ENCODE measurements around the gene GPS1.
"Not testable (repeated sequence)": the region's sequence is repeated elsewhere in the genome, so short reads cannot be mapped to it uniquely, and the experiment has no call there.

GPS1 gene

DNA sequence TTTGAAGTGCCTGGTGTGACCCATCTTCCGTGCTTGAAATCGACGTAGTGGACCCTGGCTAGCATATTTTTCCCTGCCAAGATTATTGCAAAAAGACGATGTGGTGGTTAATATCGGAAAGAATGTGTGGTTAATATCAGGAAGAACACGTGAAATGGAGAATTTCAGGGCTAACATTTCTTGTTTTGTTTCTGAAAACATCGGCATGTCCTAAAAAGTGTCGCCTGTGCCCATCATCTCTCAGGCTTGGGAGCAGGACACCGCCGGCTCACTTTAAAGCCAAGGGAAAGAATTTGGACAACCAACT is 13.9 kb upstream of the GPS1 start:
- DNase-seq (ENCODE audit: low read depth, low spot score) = no peak
- peak overlapping the region; percentile 75 for H3K4me3 ChIP-seq (ENCODE audit: low read length)

DNA sequence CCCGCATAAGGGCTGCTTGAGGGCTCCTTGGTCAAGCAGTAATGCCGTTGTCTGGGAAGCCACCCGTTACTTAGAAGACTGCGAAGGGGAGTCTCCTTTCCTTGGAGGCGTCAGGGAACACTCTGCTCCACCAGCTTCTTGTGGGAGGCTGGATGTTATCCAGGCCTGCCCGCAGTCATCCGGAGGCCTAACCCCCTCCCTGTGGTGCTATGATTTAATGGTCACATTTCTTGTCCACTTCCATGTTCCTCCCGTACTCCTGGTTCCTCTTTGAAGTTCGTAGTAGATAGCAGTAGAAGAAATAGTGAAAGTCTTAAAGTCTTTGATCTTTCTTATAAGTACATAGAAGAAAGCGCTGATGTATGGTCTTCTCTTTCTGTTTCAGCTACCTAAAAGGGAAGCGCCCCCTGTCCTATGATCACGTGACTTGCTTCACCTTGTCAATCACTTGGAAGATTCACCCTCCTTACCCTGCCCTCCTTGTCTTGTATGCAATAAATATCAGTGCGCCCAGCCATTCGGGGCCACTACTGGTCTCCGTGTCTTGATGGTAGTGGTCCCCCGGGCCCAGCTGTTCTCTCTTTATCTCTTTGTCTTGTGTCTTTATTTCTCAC is 12.8 kb upstream of the GPS1 start:
- DNase-seq (ENCODE audit: low read depth, low spot score) = peak; percentile 56
- not testable (repeated sequence) for H3K4me3 ChIP-seq (ENCODE audit: low read length)

GRCh38 chr17:82039695-82040299 is 11.9 kb upstream of the GPS1 start:
- no peak overlapping the region for H3K4me3 ChIP-seq (ENCODE audit: low read length)
- DNase-seq (ENCODE audit: low read depth, low spot score) = no peak

GRCh38 chr17:82041144-82041814 is 10.4 kb upstream of the GPS1 start:
- no peak overlapping the region for H3K4me3 ChIP-seq (ENCODE audit: low read length)
- no peak for DNase-seq (ENCODE audit: low read depth, low spot score)

DNA sequence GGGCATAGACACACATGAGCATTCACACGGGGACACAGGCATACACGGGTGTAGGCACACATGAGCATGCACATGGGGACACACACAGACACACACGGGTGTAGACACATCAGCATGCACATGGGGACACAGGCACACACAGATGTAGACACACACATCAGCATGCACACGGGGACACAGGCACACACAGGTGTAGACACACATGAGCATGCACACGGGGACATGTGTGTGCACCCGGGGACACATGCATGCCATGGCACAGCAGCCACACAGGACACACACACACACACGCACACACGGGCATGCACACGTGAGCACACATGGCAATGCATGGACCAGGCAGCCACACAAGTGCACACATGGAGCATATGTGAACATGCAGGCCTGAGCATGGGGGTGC is 9.0 kb upstream of the GPS1 start:
- DNase-seq (ENCODE audit: low read depth, low spot score) = no peak

GRCh38 chr17:82043507-82043906 is 8.2 kb upstream of the GPS1 start:
- no peak for DNase-seq (ENCODE audit: low read depth, low spot score)
- H3K4me3 ChIP-seq (ENCODE audit: low read length) = no peak overlapping the region

More for the DNA sequence above, 9.0 kb upstream of the GPS1 start:
- no peak overlapping the region for H3K4me3 ChIP-seq (ENCODE audit: low read length)

DNA sequence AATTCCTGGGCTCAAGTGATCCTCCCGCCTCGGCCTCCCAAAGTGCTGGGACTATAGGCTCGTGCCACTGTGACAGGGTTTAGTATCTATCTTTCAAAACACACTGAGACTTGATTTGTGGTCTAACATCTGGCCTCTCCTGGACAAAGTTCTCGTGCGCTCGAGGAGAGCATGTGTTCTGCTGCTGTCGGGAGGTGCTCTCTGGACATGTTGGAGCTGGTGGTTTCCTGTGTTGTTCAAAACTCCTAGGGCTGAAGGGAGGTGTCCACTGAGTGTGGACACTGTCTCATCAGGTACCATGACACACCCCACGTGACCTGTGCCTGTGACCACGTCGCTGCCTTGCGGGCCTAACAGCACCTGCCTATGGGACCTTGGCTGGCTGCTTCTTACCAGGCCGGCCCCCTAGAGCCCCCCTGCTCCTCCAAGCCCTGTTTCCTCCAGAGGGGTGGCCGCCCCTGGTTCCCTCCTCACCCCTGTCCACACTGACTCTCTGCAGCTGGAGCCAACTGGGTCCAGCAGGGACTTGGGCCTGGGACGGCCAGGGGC is 5.7 kb upstream of the GPS1 start:
- no peak for DNase-seq (ENCODE audit: low read depth, low spot score)
- H3K4me3 ChIP-seq (ENCODE audit: low read length) = no peak overlapping the region

- DNase-seq (ENCODE audit: low read depth, low spot score) = no peak
- H3K4me3 ChIP-seq (ENCODE audit: low read length) = no peak overlapping the region
Observed at GRCh38 chr17:82046903-82047302, 4.8 kb upstream of the GPS1 start.

DNA sequence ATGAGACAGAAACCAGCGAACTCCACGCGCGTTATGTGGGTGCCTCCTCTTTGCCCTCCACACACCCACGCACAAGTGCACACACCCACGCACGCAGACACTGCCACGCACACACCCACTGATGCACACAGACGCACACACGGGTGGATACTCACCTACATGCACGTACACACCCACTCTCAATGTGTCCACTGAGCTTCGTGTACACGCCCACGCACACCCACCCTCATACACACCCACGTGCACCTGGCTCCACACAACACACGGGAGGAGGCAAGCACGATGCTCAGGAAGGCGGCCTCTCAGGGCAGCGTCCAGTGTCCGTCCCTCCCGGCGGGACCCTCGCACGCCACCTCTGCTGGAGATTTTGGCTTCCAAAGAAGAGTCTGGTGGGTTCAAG is 4.3 kb upstream of the GPS1 start:
- DNase-seq (ENCODE audit: low read depth, low spot score) = no peak
- H3K4me3 ChIP-seq (ENCODE audit: low read length) = no peak overlapping the region

- H3K4me3 ChIP-seq (ENCODE audit: low read length) = no peak overlapping the region
- no peak for DNase-seq (ENCODE audit: low read depth, low spot score)
Observed at GRCh38 chr17:82047914-82048570, 3.7 kb upstream of the GPS1 start.

DNA sequence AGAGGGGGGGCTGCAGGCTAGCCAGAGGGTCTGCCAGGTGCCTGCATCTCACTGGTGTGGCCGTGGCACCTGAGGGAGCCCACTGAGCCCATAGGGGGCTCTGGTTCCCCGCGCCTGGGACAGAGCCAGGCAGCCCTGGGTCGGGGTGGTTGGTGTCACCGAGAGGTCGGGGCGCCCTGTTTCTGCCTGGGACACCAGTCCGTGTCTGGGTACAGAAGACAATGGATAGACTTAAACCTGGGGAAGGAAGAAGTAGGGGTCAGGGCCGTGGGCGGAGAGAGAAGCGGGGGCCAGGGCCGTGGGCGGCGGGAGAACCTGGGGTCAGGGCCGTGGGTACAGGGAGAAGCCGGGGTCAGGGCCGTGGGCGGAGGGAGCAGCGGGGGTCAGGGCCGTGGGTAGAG is 3.1 kb upstream of the GPS1 start:
- DNase-seq (ENCODE audit: low read depth, low spot score) = no peak
- no peak overlapping the region for H3K4me3 ChIP-seq (ENCODE audit: low read length)

DNA sequence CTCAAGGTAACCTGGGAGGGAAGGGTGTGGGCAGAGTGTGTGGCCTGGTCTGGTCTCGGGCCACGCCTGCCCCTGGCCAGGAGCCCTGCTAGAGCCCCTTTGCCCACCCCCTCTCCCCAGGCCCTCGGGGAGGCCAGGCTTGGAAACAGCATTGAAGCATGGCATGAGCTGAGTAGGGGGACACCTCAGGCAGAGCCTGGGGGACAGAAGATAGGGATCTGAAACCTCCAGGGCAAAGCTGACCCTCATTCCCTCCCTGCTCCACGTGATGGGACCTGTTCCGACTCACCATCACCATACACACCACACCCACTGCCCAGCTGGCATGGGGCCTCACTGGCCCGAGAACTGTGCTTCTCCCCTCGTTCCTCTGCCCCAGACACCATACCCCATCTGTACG is 2.6 kb upstream of the GPS1 start:
- no peak overlapping the region for H3K4me3 ChIP-seq (ENCODE audit: low read length)
- no peak for DNase-seq (ENCODE audit: low read depth, low spot score)

DNA sequence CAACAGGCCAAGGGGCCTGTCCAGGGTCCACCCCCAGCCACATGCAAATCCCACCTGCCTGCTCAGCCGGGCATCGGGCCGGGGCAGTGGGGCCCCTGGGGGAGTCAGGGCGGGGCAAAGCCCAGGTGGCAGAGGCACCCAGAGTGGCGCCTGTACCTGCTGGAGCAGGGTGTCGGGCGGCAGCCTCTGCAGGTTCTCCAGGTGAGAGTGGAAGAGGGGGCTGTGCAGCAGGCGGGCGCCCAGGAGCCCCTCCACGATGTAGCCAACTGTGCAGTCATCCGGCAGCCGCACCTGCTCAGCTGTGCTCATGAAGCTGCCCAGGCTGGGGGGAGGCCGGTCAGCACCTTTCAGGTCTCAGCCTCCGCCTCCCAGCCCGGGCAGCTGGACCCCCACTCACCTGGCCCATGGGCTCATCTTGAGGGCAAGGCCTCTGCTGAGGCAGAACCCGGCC is 2.2 kb upstream of the GPS1 start:
- DNase-seq (ENCODE audit: low read depth, low spot score) = no peak
- H3K4me3 ChIP-seq (ENCODE audit: low read length) = no peak overlapping the region

DNA sequence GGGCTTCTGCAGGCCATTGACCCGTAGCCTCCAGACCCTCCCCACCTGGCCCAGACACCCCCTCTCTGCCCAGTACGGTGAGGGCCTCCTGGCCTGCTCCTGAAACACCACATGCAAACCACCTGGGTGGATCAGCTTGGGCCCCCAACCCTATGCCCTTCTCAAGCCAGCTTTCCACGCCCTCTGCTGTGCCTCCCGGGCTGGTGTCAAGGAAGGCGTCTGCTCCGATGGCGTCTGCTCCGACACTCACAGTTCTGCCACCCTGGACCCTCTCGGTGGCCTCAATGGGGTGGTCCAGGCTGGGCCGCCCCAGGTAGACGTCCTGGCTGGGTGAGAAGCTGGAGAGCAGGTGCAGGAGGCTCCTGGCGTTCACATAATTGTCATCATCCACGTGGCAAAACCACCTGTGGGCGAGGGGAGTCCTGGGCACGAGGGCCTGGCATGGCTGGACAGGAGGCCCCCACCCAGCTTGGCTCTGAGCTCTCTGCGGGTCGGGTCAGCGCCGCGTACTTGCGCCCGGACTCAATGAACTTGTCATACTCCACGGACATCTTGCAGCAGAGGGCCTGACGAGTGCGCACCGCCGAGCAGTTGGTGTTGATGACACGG is 1.4 kb upstream of the GPS1 start:
- H3K4me3 ChIP-seq (ENCODE audit: low read length) = peak overlapping the region; percentile 55
- DNase-seq (ENCODE audit: low read depth, low spot score) = no peak

- peak overlapping the region; percentile 55 for H3K4me3 ChIP-seq (ENCODE audit: low read length)
- no peak for DNase-seq (ENCODE audit: low read depth, low spot score)
Observed at GRCh38 chr17:82050761-82051641, 697 bp upstream of the GPS1 start.

DNA sequence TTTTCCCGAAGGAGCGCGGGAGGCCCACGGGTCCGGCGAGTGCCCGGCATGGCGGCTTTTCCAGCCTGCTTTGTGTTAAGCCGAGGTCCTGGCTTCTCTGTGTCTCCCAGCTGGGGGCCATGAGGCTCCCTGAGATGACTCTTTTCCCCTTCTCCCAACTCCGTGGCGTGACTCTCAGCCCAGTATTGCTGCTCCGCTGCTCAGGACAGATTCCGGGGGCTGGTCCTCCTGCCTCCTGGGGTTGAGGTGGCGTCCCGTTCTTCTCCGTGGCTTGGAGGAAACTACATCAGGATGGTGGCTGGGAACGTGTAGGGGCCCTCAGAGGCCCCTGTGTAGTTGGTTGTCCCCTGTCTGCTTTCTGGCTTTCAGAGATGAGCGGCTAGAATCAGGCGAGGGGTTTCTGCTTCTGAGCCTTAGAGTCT is 951 bp downstream of the GPS1 start:
- no peak for DNase-seq (ENCODE audit: low read depth, low spot score)
- peak overlapping the region; percentile 81 for H3K4me3 ChIP-seq (ENCODE audit: low read length)

DNA sequence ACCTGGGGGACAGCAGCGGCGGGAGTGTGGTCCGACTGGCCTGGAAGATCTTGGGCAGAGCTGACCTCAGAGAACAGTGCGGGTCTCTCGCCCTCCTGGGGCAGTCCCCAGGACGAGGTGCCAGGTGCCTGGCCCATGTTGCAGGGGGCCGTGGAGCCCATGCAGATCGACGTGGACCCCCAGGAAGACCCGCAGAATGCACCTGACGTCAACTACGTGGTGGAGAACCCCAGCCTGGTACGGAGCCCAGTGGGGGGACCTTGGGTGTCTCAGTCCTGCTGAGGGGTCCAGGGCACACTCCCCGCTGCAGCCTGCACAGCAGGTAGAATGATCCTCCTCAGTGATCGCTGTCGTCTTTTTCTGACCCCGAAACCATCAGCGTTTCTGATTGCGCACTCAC is 1.4 kb downstream of the GPS1 start:
- H3K4me3 ChIP-seq (ENCODE audit: low read length) = peak overlapping the region; percentile 81
- DNase-seq (ENCODE audit: low read depth, low spot score) = no peak

- no peak for DNase-seq (ENCODE audit: low read depth, low spot score)
- H3K4me3 ChIP-seq (ENCODE audit: low read length) = no peak overlapping the region
Observed at GRCh38 chr17:82053556-82054263, 2.0 kb downstream of the GPS1 start.

All from Jurkat, Clone E6-1 (cell line).